B cell (primary cell): ENCODE measurements around the gene MAL. TPM values are rescaled to one million over a fixed set of nuclear protein-coding genes. Genes with fewer than 3 reads are reported as not detected.

Experiments used
- ATAC-seq: fragments of 200-7000 bp; cut with Tn5 transposase; one replicate; pipeline ENCODE4 v1.10.0; 2021; ENCODE audit warnings: low read depth, mild to moderate bottlenecking, moderate number of reproducible peaks, moderate library complexity
- CTCF ChIA-PET: fragments of 350-600 bp; sonication (Branson Sonifier 250); formaldehyde crosslinking; loops from one replicate; lab custom pipeline; 2021; ENCODE audit warnings: antibody characterized with exemption, inconsistent platforms; lab: Charles Lee
- POLR2A ChIA-PET: fragments of 350-600 bp; sonication (Branson Sonifier 250); formaldehyde crosslinking; loops from one replicate; lab custom pipeline; 2021; ENCODE audit warnings: antibody characterized with exemption; lab: Charles Lee
- DNase-seq: peaks from one replicate; pipeline ENCODE4 v3.0.0; 2013
- H2AFZ ChIP-seq: 2 replicates; pipeline ENCODE4 v1.6.1; 2012; ENCODE audit warnings: mild to moderate bottlenecking, low read depth, low read length; ENCODE audit not compliant: insufficient read depth, poor library complexity, severe bottlenecking
- H3K27ac ChIP-seq, 2 donors: 1 replicate in 1 of 2; 2 replicates in 1 of 2; pipeline ENCODE4 v1.5.1; 2012 to 2013; ENCODE audit warnings: low read length in 2 of 2, mild to moderate bottlenecking in 2 of 2, moderate library complexity in 1 of 2
- H3K27me3 ChIP-seq, 4 experiments: fragments of 200-600 bp in 1 of 4; sonication (generic) in 1 of 4; replicated peaks in 1 of 4; 1 replicate in 2 of 4; 2 replicates in 2 of 4; pipeline versions ENCODE4 v1.6.1 to v1.7.0; 2013 to 2016; ENCODE audit warnings: low read length in 3 of 4, mild to moderate bottlenecking in 2 of 4, mixed read lengths in 1 of 4, moderate library complexity in 1 of 4; ENCODE audit not compliant: insufficient read depth in 4 of 4, control insufficient read depth in 3 of 4; ENCODE audit errors: control extremely low read depth in 1 of 4
- H3K36me3 ChIP-seq, 2 experiments: replicated peaks in 1 of 2; 1 replicate in 1 of 2; 2 replicates in 1 of 2; pipeline versions ENCODE4 v1.6.1 to v1.7.1; 2013; ENCODE audit warnings: low read length in 1 of 2; ENCODE audit not compliant: insufficient read depth in 2 of 2, control insufficient read depth in 1 of 2; ENCODE audit errors: control extremely low read depth in 1 of 2, extremely low read depth in 1 of 2
- H3K4me1 ChIP-seq, 2 donors: fragments of 200-600 bp in 1 of 2; sonication (generic) in 1 of 2; 1 replicate in 1 of 2; 2 replicates in 1 of 2; pipeline versions ENCODE4 v1.5.1 to v1.6.1; 2013 to 2017; ENCODE audit warnings: low read length in 2 of 2; ENCODE audit not compliant: control insufficient read depth in 2 of 2, insufficient read depth in 2 of 2
- H3K4me2 ChIP-seq: replicated peaks from 2 replicates; pipeline ENCODE3; 2012; ENCODE audit warnings: mild to moderate bottlenecking, low read depth, low read length; ENCODE audit not compliant: poor library complexity, severe bottlenecking
- H3K4me3 ChIP-seq, 5 experiments: fragments of 200-600 bp in 1 of 5; sonication (generic) in 1 of 5; 1 replicate in 3 of 5; 2 replicates in 2 of 5; pipeline versions ENCODE4 v1.5.1 to v1.7.0; 2011 to 2016; ENCODE audit warnings: low read length in 4 of 5, mild to moderate bottlenecking in 4 of 5, low read depth in 2 of 5, control low read depth in 1 of 5, moderate library complexity in 1 of 5; ENCODE audit not compliant: insufficient read depth in 1 of 5; ENCODE audit errors: control extremely low read depth in 1 of 5, extremely low read depth in 1 of 5
- H3K79me2 ChIP-seq: fragments of 200-600 bp; sonication (generic); one replicate; pipeline ENCODE4 v1.6.0; 2016; ENCODE audit warnings: low read length; ENCODE audit not compliant: control insufficient read depth, insufficient read depth
- H3K9ac ChIP-seq: fragments of 200-600 bp; sonication (generic); 2 replicates; pipeline ENCODE4 v1.6.1; 2017; ENCODE audit warnings: mild to moderate bottlenecking, low read length, moderate library complexity
- H3K9me3 ChIP-seq, 3 donors: one replicate each; pipeline versions ENCODE4 v1.6.1 to v1.7.1; 2013; ENCODE audit warnings: low read length in 2 of 3; ENCODE audit not compliant: control insufficient read depth in 2 of 3, insufficient read depth in 1 of 3; ENCODE audit errors: control extremely low read depth in 1 of 3
- H4K20me1 ChIP-seq: 2 replicates; pipeline ENCODE4 v1.6.0; 2012; ENCODE audit warnings: mild to moderate bottlenecking, low read length; ENCODE audit not compliant: insufficient read depth, control insufficient read depth, poor library complexity, severe bottlenecking
- H3K27ac Mint-ChIP-seq: one replicate; pipeline ENCODE4 v1.8.0; 2021; ENCODE audit warnings: mixed read lengths
- H3K27me3 Mint-ChIP-seq: one replicate; pipeline ENCODE4 v1.8.0; 2021; ENCODE audit warnings: mixed read lengths
- H3K4me1 Mint-ChIP-seq: one replicate; pipeline ENCODE4 v1.8.0; 2021; ENCODE audit warnings: mixed read lengths
- H3K4me3 Mint-ChIP-seq: one replicate; pipeline ENCODE4 v1.8.0; 2021; ENCODE audit warnings: mixed read lengths
- H3K9me3 Mint-ChIP-seq: one replicate; pipeline ENCODE4 v1.8.0; 2022; ENCODE audit warnings: mixed read lengths; ENCODE audit not compliant: insufficient read depth
- CTCF ChIP-seq: fragments of 200-600 bp; IDR thresholded peaks from one replicate; pipeline ENCODE4 v1.8.0; 2022; ENCODE audit warnings: antibody characterized with exemption, mild to moderate bottlenecking
- EZH2 ChIP-seq: IDR thresholded peaks from 2 replicates; pipeline ENCODE4 v1.6.1; 2012; ENCODE audit warnings: borderline replicate concordance, low read depth, mild to moderate bottlenecking, moderate library complexity, low read length; ENCODE audit not compliant: insufficient read depth, poor library complexity, severe bottlenecking
- WGBS: methylation state at CpG from one replicate; pipeline ENCODE4 v1.1.5; 2013; ENCODE audit warnings: missing lambda C conversion rate; ENCODE audit not compliant: insufficient coverage; 5-methylcytosine and 5-hydroxymethylcytosine counted together
- intact Hi-C: fragments of 100-400 bp; cut with micrococcal nuclease; formaldehyde crosslinking; loops from one replicate; pipeline ENCODE4 v1.10.0; 2022
- polyA plus RNA-seq: library from polyadenylated mRNA; depleted of rRNA; stranded (reverse); fragments of >200 nt; gene quantifications from 2 replicates; pipeline ENCODE4 v1.2.3, GENCODE V29; 2012
- total RNA-seq, 2 donors: library from RNA; stranded (reverse); fragments of 120-200 nt in 1 of 2; gene quantifications; 1 replicate in 1 of 2; 2 replicates in 1 of 2; pipeline versions ENCODE4 v1.2.3 to v1.2.4, GENCODE V29; 2013 to 2022

The MAL gene
- total and polyA plus RNA-seq, 2 donors (not counting 1 experiment from before 2014, with no cell fraction given), result 0.74 to 3.0 TPM

- no peak overlapping the region for H3K4me3 Mint-ChIP-seq
- ATAC-seq, result no peak
- WGBS, result 31% methylated on average over 10 of the region's 10 CpGs
- Histone ChIP-seq H3K4me3 (no peak overlapping the region), H3K4me2 (no peak overlapping the region), H3K9me3 (no peaks in the 10 kb centered on the region), H2AFZ (no peak overlapping the region), H3K27me3 (no peaks in the 10 kb centered on the region), H3K27ac (no peak overlapping the region), H3K4me1 (no peaks in the 10 kb centered on the region), H3K79me2 (no peaks in the 10 kb centered on the region), H3K9ac (no peak overlapping the region), H3K36me3 (no peaks in the 10 kb centered on the region), H4K20me1 (no peaks in the 10 kb centered on the region)
- H3K4me1 Mint-ChIP-seq, result no peaks in the 10 kb centered on the region
- ChIA-PET CTCF (no interaction called here), POLR2A (no interaction called here)
- intact Hi-C loops, result no loop called here
- peaks cover 11% of the 10 kb centered on the region for H3K27me3 Mint-ChIP-seq
- TF ChIP-seq CTCF (no peak), EZH2 (no peak)
- no peak for DNase-seq
- no peak overlapping the region for H3K27ac Mint-ChIP-seq
- H3K9me3 Mint-ChIP-seq, result no peaks in the 10 kb centered on the region
These were observed 12.5 kb upstream of the MAL start for GRCh38 chr2:95012881-95013550.

- H3K4me3 ChIP-seq, result no peak overlapping the region
- TF ChIP-seq CTCF (no peak), EZH2 (no peak)
- no peak overlapping the region for H3K27ac Mint-ChIP-seq
- H3K9ac ChIP-seq, result no peak overlapping the region
- ChIA-PET CTCF (no interaction called here), POLR2A (no interaction called here)
- H2AFZ ChIP-seq, result no peak overlapping the region
- DNase-seq (no peak), ATAC-seq (no peak)
- H3K27me3 ChIP-seq, result no peaks in the 10 kb centered on the region
- H3K79me2 ChIP-seq, result no peaks in the 10 kb centered on the region
- no peaks in the 10 kb centered on the region for H4K20me1 ChIP-seq
- intact Hi-C loops, result no loop called here
- no peaks in the 10 kb centered on the region for H3K9me3 ChIP-seq
- no peaks in the 10 kb centered on the region for H3K36me3 ChIP-seq
- no peak overlapping the region for H3K27ac ChIP-seq
- no peak overlapping the region for H3K4me3 Mint-ChIP-seq
- peaks cover 7% of the 10 kb centered on the region for H3K27me3 Mint-ChIP-seq
- H3K9me3 Mint-ChIP-seq, result no peaks in the 10 kb centered on the region
- no peak overlapping the region for H3K4me2 ChIP-seq
- no peaks in the 10 kb centered on the region for H3K4me1 ChIP-seq
- 90% methylated on average over 4 of the region's 6 CpGs for WGBS
- H3K4me1 Mint-ChIP-seq, result no peaks in the 10 kb centered on the region
These were observed 11.8 kb upstream of the MAL start for GRCh38 chr2:95013726-95014125.
